Prostate gland (tissue), 2 donors: Measurements from ENCODE around the gene PRKAG3. TPM values are rescaled to one million over a fixed set of nuclear protein-coding genes. Genes with fewer than 3 reads are reported as not detected.

Experiments used
- DNase-seq: peaks from one replicate; pipeline ENCODE4 v3.0.0-alpha.2; 2019; ENCODE audit warnings: low spot score
- H3K27ac ChIP-seq, 2 donors: fragments of 200-600 bp; sonication (generic); 2 replicates each; pipeline ENCODE4 v1.5.1; 2017 to 2019
- H3K27me3 ChIP-seq: fragments of 200-600 bp; sonication (generic); replicated peaks from 2 replicates; pipeline ENCODE4 v1.5.1; 2019; ENCODE audit not compliant: insufficient read depth
- H3K36me3 ChIP-seq, 2 donors: fragments of 200-600 bp; sonication (generic); 1 replicate in 1 of 2; 2 replicates in 1 of 2; pipeline versions ENCODE4 v1.5.1 to v1.8.1; 2017 to 2019
- H3K4me1 ChIP-seq: fragments of 200-600 bp; sonication (generic); replicated peaks from 2 replicates; pipeline ENCODE4 v1.5.1; 2019
- H3K4me3 ChIP-seq, 2 donors: fragments of 200-600 bp; sonication (generic); 2 replicates each; pipeline ENCODE4 v1.5.1; 2017 to 2019
- H3K9me3 ChIP-seq: fragments of 200-600 bp; sonication (generic); 2 replicates; pipeline ENCODE4 v1.5.1; 2017
- POLR2A ChIP-seq: fragments of 450-650 bp; IDR thresholded peaks from one replicate; pipeline ENCODE4 v1.6.1; 2016; ENCODE audit warnings: antibody characterized with exemption, mild to moderate bottlenecking
- POLR2AphosphoS5 ChIP-seq: sonication (generic); formaldehyde crosslinking; IDR thresholded peaks from one replicate; pipeline ENCODE4 v1.6.1; 2017; ENCODE audit warnings: antibody characterized with exemption
- WGBS: methylation state at CpG from one replicate; pipeline ENCODE4 v1.1.5; 2018; 5-methylcytosine and 5-hydroxymethylcytosine counted together
- intact Hi-C: fragments of 100-400 bp; cut with DNase I; formaldehyde crosslinking; loops from one replicate; pipeline ENCODE4 v1.14.2; 2022
- total RNA-seq, 2 donors: library from RNA; depleted of rRNA; stranded (reverse); fragments of >200 nt; gene quantifications; one replicate each; pipeline ENCODE4 v1.1.0, GENCODE V29; 2016
- TF ChIP-seq, protein P1 (sequence below), 4 experiments: fragments of 200-600 bp in 2 of 4; fragments of 450-650 bp in 2 of 4; sonication (generic) in 2 of 4; IDR thresholded peaks; 1 replicate in 3 of 4; 2 replicates in 1 of 4; pipeline ENCODE4 v1.5.1; 2016 to 2019; ENCODE audit warnings: antibody characterized with exemption in 4 of 4, mild to moderate bottlenecking in 2 of 4, moderate library complexity in 2 of 4

The PRKAG3 gene
- total RNA-seq, 2 donors from 2014 or later, result 0.14 TPM; not detected in 1

DNA sequence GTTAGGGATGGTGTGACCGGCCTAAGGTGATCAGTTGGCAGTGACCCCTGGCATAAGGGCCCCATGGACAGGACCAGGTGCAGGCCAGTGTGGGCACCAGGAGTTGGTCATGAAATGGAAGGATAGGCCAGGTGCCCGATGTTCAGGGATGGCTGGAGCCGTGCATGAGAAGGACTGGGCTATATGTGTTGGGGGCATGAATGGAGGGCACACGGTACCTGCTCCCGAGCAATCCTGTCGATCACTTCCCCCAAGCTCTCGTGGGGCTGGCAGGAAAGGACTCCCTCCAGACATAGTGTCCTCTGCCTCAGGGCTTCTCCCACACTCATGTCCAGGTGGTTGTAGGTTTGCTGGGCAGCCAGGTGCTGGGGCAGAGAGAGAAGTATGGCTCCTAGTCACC lies 7.6 kb downstream of the PRKAG3 start:
- H3K9me3 ChIP-seq, result no peaks in the 10 kb centered on the region
- no peak overlapping the region for H3K4me3 ChIP-seq
- TF ChIP-seq, protein P1, sequence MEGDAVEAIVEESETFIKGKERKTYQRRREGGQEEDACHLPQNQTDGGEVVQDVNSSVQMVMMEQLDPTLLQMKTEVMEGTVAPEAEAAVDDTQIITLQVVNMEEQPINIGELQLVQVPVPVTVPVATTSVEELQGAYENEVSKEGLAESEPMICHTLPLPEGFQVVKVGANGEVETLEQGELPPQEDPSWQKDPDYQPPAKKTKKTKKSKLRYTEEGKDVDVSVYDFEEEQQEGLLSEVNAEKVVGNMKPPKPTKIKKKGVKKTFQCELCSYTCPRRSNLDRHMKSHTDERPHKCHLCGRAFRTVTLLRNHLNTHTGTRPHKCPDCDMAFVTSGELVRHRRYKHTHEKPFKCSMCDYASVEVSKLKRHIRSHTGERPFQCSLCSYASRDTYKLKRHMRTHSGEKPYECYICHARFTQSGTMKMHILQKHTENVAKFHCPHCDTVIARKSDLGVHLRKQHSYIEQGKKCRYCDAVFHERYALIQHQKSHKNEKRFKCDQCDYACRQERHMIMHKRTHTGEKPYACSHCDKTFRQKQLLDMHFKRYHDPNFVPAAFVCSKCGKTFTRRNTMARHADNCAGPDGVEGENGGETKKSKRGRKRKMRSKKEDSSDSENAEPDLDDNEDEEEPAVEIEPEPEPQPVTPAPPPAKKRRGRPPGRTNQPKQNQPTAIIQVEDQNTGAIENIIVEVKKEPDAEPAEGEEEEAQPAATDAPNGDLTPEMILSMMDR (IDR thresholded peaks at IDR 0.05), result no peak
- TF ChIP-seq POLR2A (no peak), POLR2AphosphoS5 (no peak)
- no peak for DNase-seq
- intact Hi-C loops, result no loop called here
- H3K36me3 ChIP-seq, result no peaks in the 10 kb centered on the region
- no peaks in the 10 kb centered on the region for H3K4me1 ChIP-seq
- 93% methylated on average over 7 of the region's 7 CpGs for WGBS
- H3K27ac ChIP-seq, result no peak overlapping the region
- no peaks in the 10 kb centered on the region for H3K27me3 ChIP-seq

DNA sequence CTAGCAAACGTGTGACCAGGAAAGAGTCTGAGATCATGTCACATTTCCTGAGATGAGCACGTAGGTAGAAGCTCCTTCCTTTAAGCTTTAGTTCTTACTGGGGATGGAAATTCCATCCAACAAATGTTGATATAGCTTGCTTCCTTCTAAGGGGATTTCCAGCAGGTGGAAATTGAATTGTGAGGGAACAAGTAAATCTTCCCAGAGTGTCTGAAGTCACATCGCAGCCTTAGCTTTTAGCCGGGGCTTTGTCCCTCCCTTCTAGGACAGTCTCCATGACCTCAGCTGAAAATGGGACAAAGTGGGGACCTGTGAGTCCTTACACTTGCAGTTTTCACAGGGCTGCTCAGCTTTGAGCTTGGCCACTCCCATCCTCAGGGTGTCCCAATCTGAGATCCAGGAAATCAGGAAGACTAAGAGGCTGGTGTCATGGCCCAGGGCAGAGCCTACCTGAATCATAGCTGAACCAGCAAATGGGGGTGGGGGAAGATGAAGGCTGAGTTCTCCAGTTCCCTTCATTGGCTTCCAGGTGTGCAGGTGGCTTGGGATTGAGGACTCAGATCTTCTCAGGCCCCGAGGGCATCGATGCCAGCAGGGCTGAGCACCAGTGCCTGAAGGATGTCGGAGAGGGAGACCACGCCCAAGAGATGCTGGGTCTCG lies 8.3 kb downstream of the PRKAG3 start:
- TF ChIP-seq POLR2AphosphoS5, result no peak
- no peak for TF ChIP-seq POLR2A
- TF ChIP-seq, protein P1 (IDR thresholded peaks at IDR 0.05), result no peak
- Histone ChIP-seq H3K4me1 (no peaks in the 10 kb centered on the region), H3K27ac (no peak overlapping the region), H3K27me3 (no peaks in the 10 kb centered on the region), H3K9me3 (no peaks in the 10 kb centered on the region), H3K36me3 (no peaks in the 10 kb centered on the region), H3K4me3 (no peak overlapping the region)
- DNase-seq, result no peak
- intact Hi-C loops, result no loop called here
- 78% methylated on average over 9 of the region's 9 CpGs for WGBS

DNA sequence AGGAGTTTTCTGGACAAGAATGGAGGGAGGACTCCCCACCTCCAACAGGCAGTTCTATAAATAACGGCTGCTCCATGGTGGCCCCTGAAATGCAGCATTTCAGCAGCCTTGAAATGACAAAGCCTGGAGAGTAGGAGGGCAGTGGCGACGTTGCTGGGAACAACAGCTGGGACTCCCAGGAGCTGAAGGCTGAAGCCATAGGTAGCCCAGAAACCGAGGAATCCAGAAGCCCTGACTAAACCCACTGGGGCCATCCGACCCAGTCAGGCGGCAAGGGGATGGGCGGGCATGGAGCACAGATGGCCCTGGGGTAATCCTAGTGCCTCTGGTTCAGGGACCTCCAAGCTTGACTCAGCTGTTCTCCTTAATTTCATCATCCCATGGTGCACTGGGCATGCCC lies 9.0 kb downstream of the PRKAG3 start:
- no peaks in the 10 kb centered on the region for H3K36me3 ChIP-seq
- H3K4me1 ChIP-seq, result no peaks in the 10 kb centered on the region
- H3K27ac ChIP-seq, result no peak overlapping the region
- no peak overlapping the region for H3K4me3 ChIP-seq
- TF ChIP-seq POLR2AphosphoS5, result no peak
- TF ChIP-seq, protein P1 (IDR thresholded peaks at IDR 0.05), result no peak
- DNase-seq, result no peak
- 73% methylated on average over 6 of the region's 7 CpGs for WGBS
- H3K9me3 ChIP-seq, result no peaks in the 10 kb centered on the region
- no peaks in the 10 kb centered on the region for H3K27me3 ChIP-seq
- intact Hi-C loops, result no loop called here

DNA sequence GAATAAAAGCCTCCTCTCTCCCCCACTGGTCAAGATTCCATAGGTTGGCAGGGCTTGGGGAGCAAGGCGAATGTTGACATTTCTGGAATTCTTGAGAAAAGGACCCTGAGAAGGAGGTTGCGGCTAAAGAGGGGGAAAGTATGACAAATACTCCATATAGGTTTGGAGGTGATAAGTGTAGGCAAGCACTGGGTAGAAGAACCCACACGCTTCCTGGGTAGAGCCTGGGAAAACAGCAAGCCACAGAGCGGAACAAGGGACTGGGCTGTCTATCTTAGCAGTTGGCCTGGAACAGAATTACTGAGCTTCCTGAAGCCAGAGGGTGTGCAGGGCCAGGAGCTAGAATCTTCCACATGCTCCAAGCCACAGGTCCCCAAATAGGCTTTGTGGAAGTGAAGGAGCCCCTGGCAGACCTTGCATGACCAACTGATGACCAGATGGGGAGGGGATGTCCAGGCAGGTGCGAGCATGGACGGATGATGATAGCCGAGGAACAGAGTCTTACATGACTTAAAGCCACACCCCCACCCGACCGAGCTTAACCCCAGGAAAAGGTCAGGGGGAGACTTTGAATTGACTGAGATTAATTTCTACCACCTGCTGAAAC lies 9.9 kb downstream of the PRKAG3 start:
- 89% methylated on average over 9 of the region's 9 CpGs for WGBS
- intact Hi-C loops, result no loop called here
- H3K36me3 ChIP-seq, result no peaks in the 10 kb centered on the region
- H3K4me3 ChIP-seq, result no peak overlapping the region
- DNase-seq, result no peak
- H3K9me3 ChIP-seq, result no peaks in the 10 kb centered on the region
- no peaks in the 10 kb centered on the region for H3K4me1 ChIP-seq
- TF ChIP-seq, protein P1 (IDR thresholded peaks at IDR 0.05), result no peak
- TF ChIP-seq POLR2AphosphoS5, result no peak
- no peak for TF ChIP-seq POLR2A
- H3K27ac ChIP-seq, result no peak overlapping the region
- H3K27me3 ChIP-seq, result no peaks in the 10 kb centered on the region

DNA sequence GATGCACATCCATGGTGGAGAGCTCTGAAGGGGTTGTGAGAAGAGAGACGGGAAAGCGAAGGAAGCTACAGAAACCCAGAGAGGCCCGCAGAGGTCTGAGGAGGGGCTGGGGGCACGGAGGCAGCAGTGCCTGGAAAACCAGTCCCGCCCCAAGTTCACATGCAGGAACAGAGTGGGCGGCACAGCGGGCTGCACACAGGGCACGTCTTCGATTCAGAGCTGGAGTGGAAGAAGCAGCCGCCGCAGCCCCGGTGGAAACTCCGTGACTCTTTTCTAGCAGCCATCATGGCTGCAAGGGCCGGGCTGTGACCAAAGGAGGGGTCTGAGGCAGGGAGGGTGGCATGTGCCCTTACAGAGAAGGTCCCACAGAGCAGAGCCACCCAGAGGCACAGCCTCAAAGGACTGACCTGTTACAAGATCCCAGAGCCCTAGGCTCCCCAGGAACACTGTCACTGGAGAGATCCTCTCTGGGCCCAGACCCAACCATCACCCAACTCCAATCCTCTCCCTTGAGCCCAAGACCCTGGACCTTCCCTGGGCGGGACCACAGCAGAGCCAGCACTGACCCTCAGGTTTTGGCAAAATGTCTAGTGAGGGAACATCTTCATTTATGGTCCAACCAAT lies 10.7 kb downstream of the PRKAG3 start:
- no peak for DNase-seq
- Histone ChIP-seq H3K36me3 (no peaks in the 10 kb centered on the region), H3K9me3 (no peaks in the 10 kb centered on the region), H3K4me3 (no peak overlapping the region), H3K4me1 (no peaks in the 10 kb centered on the region), H3K27me3 (no peaks in the 10 kb centered on the region), H3K27ac (no peak overlapping the region)
- no peak for TF ChIP-seq POLR2A
- TF ChIP-seq POLR2AphosphoS5, result no peak
- TF ChIP-seq, protein P1 (IDR thresholded peaks at IDR 0.05), result no peak
- WGBS, result 94% methylated on average over 15 of the region's 15 CpGs
- intact Hi-C loops, result no loop called here
